OCI-M1 (cell line): ENCODE data around the gene ALKBH5.

Experiments used
- DNase-seq: peaks from one replicate; lab custom pipeline; 2025; lab: John Stamatoyannopoulos, UW

Gene ALKBH5

GRCh38 chr17:18245038-18245776, 61.6 kb downstream of the ALKBH5 start:
- DNase-seq: no peak

- DNase-seq: no peak
These were observed 62.6 kb downstream of the ALKBH5 start for GRCh38 chr17:18246109-18246725.

- peak; percentile 19 for DNase-seq
These were observed 63.4 kb downstream of the ALKBH5 start for GRCh38 chr17:18246880-18247612.

- no peak for DNase-seq
These were observed 64.0 kb downstream of the ALKBH5 start for GRCh38 chr17:18247613-18248001.

GRCh38 chr17:18248300-18248731, 64.7 kb downstream of the ALKBH5 start:
- DNase-seq: peak; percentile 63

- no peak for DNase-seq
These were observed 65.2 kb downstream of the ALKBH5 start for GRCh38 chr17:18248811-18249210.

- DNase-seq: no peak
These were observed 66.6 kb downstream of the ALKBH5 start for GRCh38 chr17:18250259-18250658.

- DNase-seq: no peak
These were observed 67.1 kb downstream of the ALKBH5 start for GRCh38 chr17:18250708-18251107.

GRCh38 chr17:18251204-18251603, 67.6 kb downstream of the ALKBH5 start:
- no peak for DNase-seq

- no peak for DNase-seq
These were observed 68.5 kb downstream of the ALKBH5 start for GRCh38 chr17:18252160-18252559.

GRCh38 chr17:18253187-18253884, 69.7 kb downstream of the ALKBH5 start:
- DNase-seq: no peak

- no peak for DNase-seq
These were observed 70.6 kb downstream of the ALKBH5 start for GRCh38 chr17:18253947-18254821.

GRCh38 chr17:18254888-18255649, 71.4 kb downstream of the ALKBH5 start:
- DNase-seq: no peak

- DNase-seq: no peak
These were observed 72.7 kb downstream of the ALKBH5 start for GRCh38 chr17:18256351-18256750.

- DNase-seq: no peak
These were observed 73.1 kb downstream of the ALKBH5 start for GRCh38 chr17:18256776-18257175.

- no peak for DNase-seq
These were observed 73.8 kb downstream of the ALKBH5 start for GRCh38 chr17:18257268-18257981.

GRCh38 chr17:18257982-18258355, 74.3 kb downstream of the ALKBH5 start:
- DNase-seq: peak; percentile 78

GRCh38 chr17:18258356-18259038, 74.9 kb downstream of the ALKBH5 start, which contains the start of gene FLII:
TSS of gene FLII (minus strand) at chr17:18258738. CDS start at chr17:18258690, 48 bp downstream.
- DNase-seq: peak; percentile 69
